HepG2 (cell line): ENCODE measurements around the gene MFSD2B. TPM values are rescaled to one million over a fixed set of nuclear protein-coding genes. Genes with fewer than 3 reads are reported as not detected.

Experiments used
- ATF1 ChIP-seq: IDR thresholded peaks from 2 replicates; pipeline ENCODE4 v1.6.1; 2016; ENCODE audit warnings: mild to moderate bottlenecking, control low read depth
- ATF5 ChIP-seq: sonication (generic); formaldehyde crosslinking; IDR thresholded peaks from 2 replicates; pipeline ENCODE4 v1.4.0; 2020; ENCODE audit warnings: mild to moderate bottlenecking, low read depth, missing genetic modification reagents
- CCAR2 ChIP-seq: fragments of 200-400 bp; formaldehyde crosslinking; optimal IDR thresholded peaks from 2 replicates; pipeline ENCODE3; 2018; ENCODE audit warnings: low read depth, mild to moderate bottlenecking, low read length, moderate library complexity
- CHCHD3 ChIP-seq: sonication (generic); formaldehyde crosslinking; IDR thresholded peaks from 2 replicates; pipeline ENCODE4 v1.8.0; 2022; ENCODE audit warnings: mild to moderate bottlenecking, missing genetic modification reagents, moderate library complexity
- E2F1 ChIP-seq: sonication (generic); formaldehyde crosslinking; IDR thresholded peaks from 2 replicates; pipeline ENCODE4 v1.5.0; 2020; ENCODE audit warnings: missing genetic modification reagents
- FOXK1 ChIP-seq: sonication (generic); formaldehyde crosslinking; IDR thresholded peaks from 2 replicates; pipeline ENCODE4 v1.4.0; 2020; ENCODE audit warnings: low read depth, missing genetic modification reagents, borderline replicate concordance
- HDAC6 ChIP-seq: fragments of 200-600 bp; sonication (generic); IDR thresholded peaks from 2 replicates; pipeline ENCODE4 v1.7.0; 2017; ENCODE audit warnings: mild to moderate bottlenecking, antibody characterized with exemption, low read length, low read depth
- HES4 ChIP-seq: sonication (generic); formaldehyde crosslinking; IDR thresholded peaks from 2 replicates; pipeline ENCODE4 v1.9.0; 2021; ENCODE audit warnings: mild to moderate bottlenecking, missing genetic modification reagents, borderline replicate concordance
- JUND ChIP-seq: sonication (generic); formaldehyde crosslinking; IDR thresholded peaks from 2 replicates; pipeline ENCODE4 v1.8.0; 2022; ENCODE audit warnings: mild to moderate bottlenecking, missing genetic modification reagents
- KAT7 ChIP-seq: IDR thresholded peaks from 2 replicates; pipeline ENCODE4 v1.6.1; 2018; ENCODE audit warnings: borderline replicate concordance, missing compliant biosample characterization
- KDM5B ChIP-seq: sonication (generic); formaldehyde crosslinking; IDR thresholded peaks from 2 replicates; pipeline ENCODE4 v1.4.0; 2020; ENCODE audit warnings: missing genetic modification reagents, mild to moderate bottlenecking, borderline replicate concordance
- RELA ChIP-seq: sonication (generic); formaldehyde crosslinking; IDR thresholded peaks from 2 replicates; pipeline ENCODE4 v1.4.0; 2020; ENCODE audit warnings: missing genetic modification reagents
- RNF2 ChIP-seq: fragments of 450-650 bp; conservative IDR thresholded peaks from 2 replicates; pipeline ENCODE4 v1.6.1; 2016; ENCODE audit warnings: low read depth
- RXRB ChIP-seq: IDR thresholded peaks from 2 replicates; pipeline ENCODE4 v1.6.1; 2016; ENCODE audit warnings: borderline replicate concordance, missing genetic modification reagents, missing compliant biosample characterization
- YEATS2 ChIP-seq: sonication (generic); formaldehyde crosslinking; IDR thresholded peaks from 2 replicates; pipeline ENCODE4 v1.4.0; 2020; ENCODE audit warnings: missing genetic modification reagents, borderline replicate concordance
- ZBTB7A ChIP-seq: sonication (generic); formaldehyde crosslinking; IDR thresholded peaks from 2 replicates; pipeline ENCODE4 v1.8.0; 2022; ENCODE audit warnings: mild to moderate bottlenecking, missing genetic modification reagents
- ZNF281 ChIP-seq: sonication (generic); formaldehyde crosslinking; IDR thresholded peaks from 2 replicates; pipeline ENCODE4 v1.4.0; 2020; ENCODE audit warnings: missing genetic modification reagents, borderline replicate concordance
- ZNF343 ChIP-seq: sonication (generic); formaldehyde crosslinking; IDR thresholded peaks from 2 replicates; pipeline ENCODE4 v1.4.0; 2020; ENCODE audit warnings: mild to moderate bottlenecking, missing genetic modification reagents
- ZNF503 ChIP-seq: sonication (generic); formaldehyde crosslinking; IDR thresholded peaks from 2 replicates; pipeline ENCODE4 v1.4.0; 2020; ENCODE audit warnings: missing genetic modification reagents
- ZNF543 ChIP-seq: sonication (generic); formaldehyde crosslinking; IDR thresholded peaks from 2 replicates; pipeline ENCODE4 v1.4.0; 2020; ENCODE audit warnings: mild to moderate bottlenecking, missing genetic modification reagents
- ZNF546 ChIP-seq: sonication (generic); formaldehyde crosslinking; conservative IDR thresholded peaks from 2 replicates; pipeline ENCODE4 v1.8.1; 2023; ENCODE audit warnings: mild to moderate bottlenecking, missing genetic modification reagents
- ZSCAN25 ChIP-seq: sonication (generic); formaldehyde crosslinking; IDR thresholded peaks from 2 replicates; pipeline ENCODE4 v1.8.0; 2022; ENCODE audit warnings: mild to moderate bottlenecking, missing genetic modification reagents
- polyA plus RNA-seq, 8 experiments: library from polyadenylated mRNA; depleted of rRNA in 3 of 8; stranded (reverse) in 7 of 8; unstranded in 1 of 8; fragments of >200 nt; fragmentation: Illumina TruSeq in 4 of 8; extraction: Trizol in 4 of 8; gene quantifications; 2 replicates each; pipeline versions ENCODE4 v1.2.1 to v1.2.3, GENCODE V29; 2011 to 2016; ENCODE audit warnings: low read depth in 4 of 8, missing spikeins in 1 of 8, mixed read lengths in 1 of 8; ENCODE audit not compliant: insufficient read depth in 1 of 8
- total RNA-seq, 5 experiments: library from RNA; depleted of rRNA; stranded (reverse); fragments of >200 nt; fragmentation: Illumina TruSeq; extraction: Trizol; gene quantifications; 2 replicates each; pipeline ENCODE4 v1.2.3, GENCODE V29; 2016; ENCODE audit warnings: low read depth in 1 of 5

Gene MFSD2B
- total and polyA plus RNA-seq, 2 of the 13 experiments (the other 11 are each of a cell fraction or from before 2014, with no cell fraction given): 0.21 to 0.93 TPM

GRCh38 chr2:24046930-24047702 is 37.2 kb downstream of the MFSD2B start, which contains the start of gene WDCP (continued):
- TF ChIP-seq YEATS2 (CRISPR knock-in tag) (peak; percentile 69), ATF1 (CRISPR knock-in tag) (peak; percentile 82; the same call in 1 of the 2 replicates), KDM5B (CRISPR knock-in tag) (peak; percentile 80; the same call in 1 of the 2 replicates), RXRB (0 out of 2 replicates have a peak, but pooled peaks have one; percentile 13), CCAR2 (no peak), JUND (CRISPR knock-in tag) (no peak), ZNF503 (CRISPR knock-in tag) (peak; percentile 59; the same call in 1 of the 2 replicates), RELA (CRISPR knock-in tag) (no peak), E2F1 (CRISPR knock-in tag) (peak; percentile 81; the same call in 1 of the 2 replicates), HDAC6 (no peak), KAT7 (CRISPR knock-in tag) (peak; percentile 60; the same call in 1 of the 2 replicates), RNF2 (no peak), ZNF546 (no peak), FOXK1 (CRISPR knock-in tag) (peak; percentile 21; the same call in 1 of the 2 replicates), ZNF543 (peak; percentile 60), ZNF281 (CRISPR knock-in tag) (peak; percentile 29; the same call in 1 of the 2 replicates), HES4 (CRISPR knock-in tag) (peak; percentile 60; the same call in 1 of the 2 replicates), ZSCAN25 (peak; percentile 43; the same call in 1 of the 2 replicates), ATF5 (CRISPR knock-in tag) (no peak), CHCHD3 (CRISPR knock-in tag) (no peak), ZNF343 (CRISPR knock-in tag) (peak; percentile 80; the same call in 1 of the 2 replicates), ZBTB7A (CRISPR knock-in tag) (peak; percentile 82; the same call in 1 of the 2 replicates)
